CD4-positive, alpha-beta T cell treated with Interleukin-6 for 4 hours (primary cell): ENCODE measurements around the gene HARBI1.

Experiments
- DNase-seq: peaks from one replicate; pipeline ENCODE4 v3.0.0-alpha.2; 2020; ENCODE audit warnings: mixed read lengths

HARBI1 gene

DNA sequence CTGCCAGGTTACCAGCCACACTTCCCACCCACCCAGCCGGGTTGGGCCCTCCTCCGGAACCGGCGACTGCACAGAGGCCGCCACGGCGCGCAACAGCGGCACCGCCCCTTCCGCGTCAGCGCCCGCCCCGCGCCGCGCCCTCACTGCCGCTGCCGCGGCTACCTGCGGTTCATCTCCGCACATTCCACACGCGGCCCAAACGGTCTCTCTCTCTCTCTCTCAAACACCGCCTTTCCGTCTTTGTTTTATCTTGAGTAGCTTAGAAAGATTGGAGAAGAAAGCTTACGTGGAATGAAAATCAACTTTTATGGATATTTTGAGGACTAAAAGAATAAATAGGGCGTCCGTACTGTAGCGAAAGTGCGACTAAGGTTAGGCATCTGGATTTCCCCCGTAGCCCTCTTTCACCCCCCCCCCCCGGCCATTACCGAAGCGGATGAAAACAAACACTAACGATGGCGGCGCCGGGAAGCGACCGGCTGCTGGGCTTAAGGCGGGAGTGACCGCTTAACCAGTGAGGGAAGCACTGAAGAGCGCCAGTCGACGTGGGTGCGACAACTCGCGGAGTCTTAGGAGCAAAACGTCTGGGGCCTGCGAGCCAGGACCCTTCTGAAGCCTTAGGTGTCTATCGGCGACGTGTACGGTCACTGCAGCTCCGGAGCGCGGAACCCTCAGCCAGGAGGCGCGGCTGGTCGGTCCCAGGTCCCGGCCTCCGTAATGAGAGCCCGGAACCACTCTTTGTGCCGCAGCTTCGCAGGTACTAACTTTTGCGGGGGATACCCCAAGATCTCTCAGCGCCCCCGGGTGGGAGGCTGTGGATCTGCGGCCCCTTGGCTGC lies at the start of gene HARBI1, which contains the start of gene ATG13:
HARBI1 (minus strand) TSS at position 94 of the 838 bp plus-strand sequence. CDS start 990 bp downstream, outside the sequence.
ATG13 (plus strand) TSS at position 420 of the 838 bp plus-strand sequence. CDS start 26,739 bp downstream, outside the sequence.
- DNase-seq = peak; percentile 92

DNA sequence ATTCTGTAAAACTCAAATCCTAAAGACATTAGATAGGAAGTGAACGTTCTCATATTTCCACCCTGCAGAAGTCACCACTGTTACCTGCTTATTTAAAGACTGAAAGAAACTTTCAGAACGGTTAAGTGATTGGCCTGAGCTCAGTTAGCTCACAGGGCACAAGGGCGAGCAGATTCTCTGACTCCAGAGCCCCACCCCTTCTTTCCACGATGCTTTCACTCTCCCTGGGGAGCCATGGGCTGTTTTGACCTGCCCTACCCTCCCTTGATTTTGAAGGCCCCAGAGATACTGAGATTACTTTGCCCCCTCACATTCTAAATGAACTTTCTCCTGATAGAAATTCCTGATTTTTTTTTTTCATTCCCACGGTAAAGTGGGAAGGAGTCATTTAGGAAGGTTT lies 49.5 kb upstream of the HARBI1 start:
- DNase-seq = no peak

DNA sequence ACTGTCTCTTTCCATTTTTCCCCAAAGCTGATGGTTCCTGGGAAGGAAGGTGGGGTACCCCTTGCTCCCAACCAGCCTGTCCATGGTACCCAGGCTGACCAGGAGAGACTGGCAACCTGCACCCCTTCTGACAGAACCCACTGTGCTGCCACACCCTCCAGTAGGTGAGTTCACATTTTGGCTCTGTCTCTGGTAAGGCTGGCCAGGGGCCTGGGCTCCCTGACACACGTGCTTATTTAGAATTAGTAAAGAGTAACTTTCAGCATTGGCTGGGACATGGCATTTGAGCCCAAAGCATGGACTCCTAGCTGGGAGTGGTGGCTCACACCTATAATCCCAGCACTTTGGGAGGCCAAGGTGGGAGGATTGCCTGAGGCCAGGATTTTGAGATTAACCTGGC lies 48.3 kb upstream of the HARBI1 start:
- no peak for DNase-seq

DNA sequence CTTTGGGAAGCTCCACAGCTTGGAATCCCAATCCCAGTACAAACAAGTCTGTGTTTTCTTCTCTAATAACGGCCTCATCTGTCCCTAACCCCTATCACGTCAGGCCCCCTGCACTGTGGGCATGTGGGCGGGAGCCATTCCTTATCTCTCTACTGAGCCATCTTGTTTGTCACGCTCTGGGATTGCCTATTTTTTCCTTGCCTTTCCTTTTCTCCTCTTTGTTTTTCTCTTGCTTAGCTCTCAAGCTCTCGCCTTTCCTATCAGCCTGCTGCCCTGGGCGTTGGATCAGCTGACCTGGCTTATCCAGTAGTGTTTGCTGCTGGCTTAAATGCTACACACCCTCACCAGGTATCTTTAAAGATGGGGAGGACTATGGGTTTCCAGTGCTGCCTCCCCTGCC lies 47.6 kb upstream of the HARBI1 start:
- no peak for DNase-seq

DNA sequence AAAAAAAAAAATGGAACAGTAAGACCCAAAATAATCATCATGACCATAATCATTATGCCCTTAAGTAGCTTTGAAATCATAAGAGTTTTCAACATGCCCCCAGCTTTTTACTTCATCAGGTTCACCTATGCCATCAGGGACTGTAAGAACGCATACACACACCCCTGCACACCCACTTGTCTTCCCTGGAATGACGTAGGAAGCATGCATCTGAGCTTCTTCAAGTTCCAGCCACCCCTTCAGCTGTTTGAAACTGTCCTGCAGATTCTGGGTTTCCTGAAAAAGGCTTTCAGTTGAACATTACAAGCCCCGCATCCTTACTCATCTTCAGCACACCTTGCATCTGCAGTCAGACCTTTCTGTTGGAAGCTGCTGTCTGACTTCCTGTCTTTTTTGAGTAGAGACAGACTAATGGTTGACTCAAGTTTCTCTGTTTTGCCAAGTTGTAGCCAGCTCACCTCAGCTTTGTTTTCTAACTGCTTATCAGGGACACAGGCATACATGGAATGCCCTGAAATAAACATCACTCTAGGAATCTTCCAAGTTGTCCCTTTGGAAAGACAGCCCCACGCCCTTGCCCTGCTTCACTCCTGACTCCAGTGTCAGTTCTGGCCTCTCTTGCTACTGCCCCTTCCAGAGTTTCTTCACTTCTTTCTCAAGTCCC lies 46.4 kb upstream of the HARBI1 start:
- DNase-seq = no peak

DNA sequence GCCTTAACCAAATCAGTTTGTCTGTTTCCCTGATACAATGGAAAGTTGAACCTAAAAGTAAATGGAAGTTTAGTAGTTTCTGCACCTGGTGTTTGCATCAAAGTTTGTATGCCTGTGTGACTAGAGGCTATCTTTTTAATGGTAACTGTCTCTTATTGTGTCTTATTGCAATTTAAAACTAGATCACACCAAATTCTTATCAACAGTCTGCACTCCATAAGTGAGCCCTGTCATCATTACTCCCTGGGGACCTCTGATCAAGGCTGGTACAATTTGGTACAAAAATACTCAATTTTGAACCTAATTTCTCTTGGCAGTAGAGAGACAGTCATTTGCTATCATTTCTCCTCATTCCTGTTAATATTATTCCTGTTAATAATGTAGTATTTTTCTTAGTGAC lies 45.3 kb upstream of the HARBI1 start:
- no peak for DNase-seq

- DNase-seq = no peak
Observed at GRCh38 chr11:46661836-46662235, 44.8 kb upstream of the HARBI1 start.

GRCh38 chr11:46659908-46660307 lies 42.9 kb upstream of the HARBI1 start:
- no peak for DNase-seq

DNA sequence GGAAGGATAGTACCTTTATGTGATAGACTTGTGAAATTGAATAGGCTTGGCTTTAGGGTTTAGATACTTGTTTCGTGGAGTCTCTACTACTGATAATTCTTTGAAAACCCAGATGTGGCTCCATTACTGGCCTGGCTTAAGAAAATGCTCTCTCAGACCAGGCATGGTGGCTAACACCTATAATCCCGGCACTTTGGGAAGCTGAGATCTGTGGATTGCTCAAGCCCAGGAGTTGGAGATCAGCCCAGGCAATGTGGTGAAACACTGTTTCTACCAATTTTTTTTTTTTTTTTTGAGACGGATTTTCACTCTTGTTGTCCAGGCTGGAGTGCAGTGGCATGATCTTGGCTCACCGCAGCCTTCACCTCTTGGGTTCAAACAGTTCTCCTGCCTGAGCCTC lies 41.2 kb upstream of the HARBI1 start:
- no peak for DNase-seq

DNA sequence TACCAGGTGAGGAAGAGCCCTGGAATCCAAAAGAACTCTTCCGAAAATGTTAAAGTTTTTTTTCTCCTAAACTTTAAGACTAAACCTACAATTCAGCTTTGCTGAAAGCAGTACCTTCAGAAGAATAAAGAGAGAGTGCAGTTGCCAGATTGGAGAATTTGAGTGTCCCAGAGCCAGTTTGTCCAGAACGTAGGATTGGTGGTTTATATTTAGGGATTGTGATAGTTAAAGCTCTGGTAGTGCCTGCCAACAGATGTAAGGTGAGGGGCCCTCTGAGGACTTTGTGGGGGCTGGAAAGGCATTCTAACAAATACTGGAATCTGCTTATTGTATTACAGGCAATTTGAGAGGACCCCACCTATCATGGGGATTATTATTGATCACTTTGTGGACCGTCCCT lies 40.2 kb upstream of the HARBI1 start:
- no peak for DNase-seq

- DNase-seq = no peak
Observed at GRCh38 chr11:46655631-46656030, 38.6 kb upstream of the HARBI1 start.

GRCh38 chr11:46649180-46649738 lies 32.2 kb upstream of the HARBI1 start:
- DNase-seq = no peak

DNA sequence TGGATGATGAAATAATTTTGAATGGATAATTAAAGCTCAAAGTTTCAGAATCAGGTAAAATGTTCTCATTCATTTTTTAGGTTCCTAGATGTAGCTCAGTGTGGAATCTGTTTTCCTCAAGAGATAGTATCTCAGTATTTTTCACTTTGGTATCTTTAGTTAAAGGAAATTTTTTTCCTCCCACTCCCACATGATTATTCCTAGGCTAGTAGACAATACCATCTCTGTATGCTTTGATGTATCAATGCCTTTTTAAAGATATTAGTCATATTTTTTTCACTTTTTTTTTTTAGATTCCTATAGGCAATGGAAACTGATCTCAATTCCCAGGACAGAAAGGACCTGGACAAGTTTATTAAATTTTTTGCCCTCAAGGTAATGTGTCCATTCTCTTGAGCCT lies 27.0 kb upstream of the HARBI1 start:
- no peak for DNase-seq

GRCh38 chr11:46643531-46643930 lies 26.5 kb upstream of the HARBI1 start:
- no peak for DNase-seq

- no peak for DNase-seq
Observed at GRCh38 chr11:46642627-46643335, 25.8 kb upstream of the HARBI1 start.

DNA sequence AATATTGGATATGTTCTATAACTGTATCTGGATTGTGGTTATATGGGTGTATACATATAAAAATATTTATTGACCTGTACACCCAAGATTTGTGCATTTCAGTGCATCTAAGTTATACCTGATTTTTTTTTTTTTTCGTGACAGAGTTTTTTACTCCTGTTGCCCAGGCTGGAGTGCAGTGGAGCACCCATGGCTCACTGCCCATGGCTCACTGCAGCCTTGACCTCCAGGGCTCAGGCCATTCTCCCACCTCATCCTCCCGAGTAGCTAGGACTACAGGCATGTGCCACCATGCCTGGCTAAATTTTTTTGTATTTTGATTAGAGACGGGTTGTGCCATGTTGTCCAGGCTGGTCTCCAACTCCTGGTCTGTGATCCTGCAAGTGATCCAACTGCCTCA lies 24.6 kb upstream of the HARBI1 start:
- no peak for DNase-seq

GRCh38 chr11:46640036-46640788 lies 23.2 kb upstream of the HARBI1 start:
- no peak for DNase-seq

- no peak for DNase-seq
Observed at GRCh38 chr11:46639197-46639839, 22.3 kb upstream of the HARBI1 start.

GRCh38 chr11:46637546-46637945 lies 20.5 kb upstream of the HARBI1 start:
- no peak for DNase-seq

GRCh38 chr11:46635557-46636139 lies 18.6 kb upstream of the HARBI1 start:
- no peak for DNase-seq
